OCI-LY3 (cell line): ENCODE data around the gene LRP1-AS.

Source experiments
- EZH2phosphoT487 ChIP-seq: fragments of 200-600 bp; shearing (Covaris generic); IDR thresholded peaks from 2 replicates; pipeline ENCODE4 v1.6.1; 2018; ENCODE audit warnings: antibody characterized with exemption, mixed run types, low read depth
- TF ChIP-seq, protein P1 (sequence below): fragments of 200-600, 300-600 bp; sonication (generic); IDR thresholded peaks from 2 replicates; pipeline ENCODE4 v1.5.1; 2014; ENCODE audit warnings: antibody characterized with exemption, low read length, low read depth

DNA sequence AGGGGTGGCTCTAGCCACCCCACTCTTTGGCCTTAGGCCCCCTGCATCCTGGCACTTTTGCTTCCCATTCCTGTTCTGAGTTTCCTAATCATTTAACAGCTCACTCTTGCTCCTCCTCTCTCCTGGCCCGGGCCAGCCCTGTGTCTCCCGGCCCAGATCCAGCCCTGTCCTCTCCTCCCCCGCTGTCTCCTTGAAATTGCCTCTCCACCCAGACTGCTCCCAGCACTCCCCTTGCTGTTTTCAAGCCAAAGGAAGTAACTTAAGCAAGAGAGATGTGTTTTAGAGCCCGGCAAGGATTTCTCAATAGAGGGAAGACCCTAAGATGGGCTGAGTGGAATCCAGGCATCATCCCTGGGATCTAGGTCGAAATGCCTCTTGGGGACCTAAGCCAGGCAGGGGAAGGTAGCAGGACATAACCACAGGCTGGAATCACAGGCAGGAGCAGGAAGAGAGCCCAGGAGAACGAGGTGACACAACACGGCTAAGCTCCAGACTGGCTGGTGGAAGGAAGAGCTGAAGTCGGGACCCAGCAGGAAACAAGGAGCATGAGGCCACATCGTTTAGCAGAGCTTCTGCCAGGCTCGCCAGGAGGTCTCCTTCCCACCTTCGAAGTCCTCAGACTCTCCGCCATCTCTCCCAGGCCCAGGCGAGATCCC is 2.0 kb upstream of the LRP1-AS start:
- TF ChIP-seq, protein P1, sequence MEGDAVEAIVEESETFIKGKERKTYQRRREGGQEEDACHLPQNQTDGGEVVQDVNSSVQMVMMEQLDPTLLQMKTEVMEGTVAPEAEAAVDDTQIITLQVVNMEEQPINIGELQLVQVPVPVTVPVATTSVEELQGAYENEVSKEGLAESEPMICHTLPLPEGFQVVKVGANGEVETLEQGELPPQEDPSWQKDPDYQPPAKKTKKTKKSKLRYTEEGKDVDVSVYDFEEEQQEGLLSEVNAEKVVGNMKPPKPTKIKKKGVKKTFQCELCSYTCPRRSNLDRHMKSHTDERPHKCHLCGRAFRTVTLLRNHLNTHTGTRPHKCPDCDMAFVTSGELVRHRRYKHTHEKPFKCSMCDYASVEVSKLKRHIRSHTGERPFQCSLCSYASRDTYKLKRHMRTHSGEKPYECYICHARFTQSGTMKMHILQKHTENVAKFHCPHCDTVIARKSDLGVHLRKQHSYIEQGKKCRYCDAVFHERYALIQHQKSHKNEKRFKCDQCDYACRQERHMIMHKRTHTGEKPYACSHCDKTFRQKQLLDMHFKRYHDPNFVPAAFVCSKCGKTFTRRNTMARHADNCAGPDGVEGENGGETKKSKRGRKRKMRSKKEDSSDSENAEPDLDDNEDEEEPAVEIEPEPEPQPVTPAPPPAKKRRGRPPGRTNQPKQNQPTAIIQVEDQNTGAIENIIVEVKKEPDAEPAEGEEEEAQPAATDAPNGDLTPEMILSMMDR: no peak
- no peak for TF ChIP-seq EZH2phosphoT487
